ENCODE data around the gene STK17A. TPM values are rescaled to one million over a fixed set of nuclear protein-coding genes. Genes with fewer than 3 reads are reported as not detected.

The STK17A gene
- polyA plus RNA-seq, 1 donor from 2014 or later, result 7.9 TPM

DNA sequence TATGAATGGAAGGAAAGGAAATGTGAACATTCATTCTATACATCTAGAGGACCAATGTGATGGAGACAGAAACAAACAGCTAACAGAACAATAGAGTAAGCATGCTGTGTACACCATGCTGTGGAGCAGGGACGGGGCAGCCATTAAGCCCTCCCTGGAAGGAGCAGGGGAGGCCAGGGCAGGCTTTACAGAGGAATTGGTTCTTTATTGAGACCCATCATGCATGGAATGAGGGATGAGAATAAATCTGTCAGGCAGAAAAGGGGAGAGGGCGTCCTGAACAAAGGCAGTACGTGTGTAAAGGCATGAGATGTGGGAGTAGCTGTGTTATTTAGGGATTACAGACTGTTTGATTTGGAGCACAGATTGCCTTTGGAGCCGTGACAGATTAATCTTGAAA, 35.2 kb downstream of the STK17A start:
- Histone ChIP-seq H3K9ac (ENCODE audit: low read length) (no peak overlapping the region), H3K4me2 (ENCODE audit: low read length) (no peak overlapping the region), H4K20me1 (ENCODE audit: insufficient read depth) (no peaks in the 10 kb centered on the region), H3K79me2 (replicated peaks; ENCODE audit: insufficient read depth, low read length) (no peaks in the 10 kb centered on the region), H3F3A (ENCODE audit: insufficient read depth, low read length, poor library complexity, severe bottlenecking) (no peaks in the 10 kb centered on the region), H3K27me3 (ENCODE audit: insufficient read depth, low read depth, low read length) (no peaks in the 10 kb centered on the region), H3K4me3 (ENCODE audit: low read length) (no peak overlapping the region), H3K9me3 (ENCODE audit: low read length) (no peaks in the 10 kb centered on the region), H3K9me2 (ENCODE audit: insufficient read depth, low read length) (no peaks in the 10 kb centered on the region), H3K27ac (ENCODE audit: low read length) (no peak overlapping the region), H2AFZ (ENCODE audit: low read depth, low read length) (peak overlapping the region; percentile 31), H3K36me3 (ENCODE audit: insufficient read depth, low read length) (no peaks in the 10 kb centered on the region)
- TF ChIP-seq RAD21 (conservative IDR thresholded peaks at IDR 0.05), result no peak
- TF ChIP-seq, protein P1, sequence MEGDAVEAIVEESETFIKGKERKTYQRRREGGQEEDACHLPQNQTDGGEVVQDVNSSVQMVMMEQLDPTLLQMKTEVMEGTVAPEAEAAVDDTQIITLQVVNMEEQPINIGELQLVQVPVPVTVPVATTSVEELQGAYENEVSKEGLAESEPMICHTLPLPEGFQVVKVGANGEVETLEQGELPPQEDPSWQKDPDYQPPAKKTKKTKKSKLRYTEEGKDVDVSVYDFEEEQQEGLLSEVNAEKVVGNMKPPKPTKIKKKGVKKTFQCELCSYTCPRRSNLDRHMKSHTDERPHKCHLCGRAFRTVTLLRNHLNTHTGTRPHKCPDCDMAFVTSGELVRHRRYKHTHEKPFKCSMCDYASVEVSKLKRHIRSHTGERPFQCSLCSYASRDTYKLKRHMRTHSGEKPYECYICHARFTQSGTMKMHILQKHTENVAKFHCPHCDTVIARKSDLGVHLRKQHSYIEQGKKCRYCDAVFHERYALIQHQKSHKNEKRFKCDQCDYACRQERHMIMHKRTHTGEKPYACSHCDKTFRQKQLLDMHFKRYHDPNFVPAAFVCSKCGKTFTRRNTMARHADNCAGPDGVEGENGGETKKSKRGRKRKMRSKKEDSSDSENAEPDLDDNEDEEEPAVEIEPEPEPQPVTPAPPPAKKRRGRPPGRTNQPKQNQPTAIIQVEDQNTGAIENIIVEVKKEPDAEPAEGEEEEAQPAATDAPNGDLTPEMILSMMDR (IDR thresholded peaks at IDR 0.05; ENCODE audit: poor library complexity, severe bottlenecking), result no peak
- TF ChIP-seq POLR2AphosphoS5 (IDR thresholded peaks at IDR 0.05), result no peak
- TF ChIP-seq SMC3 (conservative IDR thresholded peaks at IDR 0.05; ENCODE audit: poor library complexity), result no peak
- no peak for TF ChIP-seq TAF1 (IDR thresholded peaks at IDR 0.05; ENCODE audit: low read depth)
- TF ChIP-seq EP300 (conservative IDR thresholded peaks at IDR 0.05; ENCODE audit: poor library complexity, severe bottlenecking), result no peak
- TF ChIP-seq, protein P2, sequence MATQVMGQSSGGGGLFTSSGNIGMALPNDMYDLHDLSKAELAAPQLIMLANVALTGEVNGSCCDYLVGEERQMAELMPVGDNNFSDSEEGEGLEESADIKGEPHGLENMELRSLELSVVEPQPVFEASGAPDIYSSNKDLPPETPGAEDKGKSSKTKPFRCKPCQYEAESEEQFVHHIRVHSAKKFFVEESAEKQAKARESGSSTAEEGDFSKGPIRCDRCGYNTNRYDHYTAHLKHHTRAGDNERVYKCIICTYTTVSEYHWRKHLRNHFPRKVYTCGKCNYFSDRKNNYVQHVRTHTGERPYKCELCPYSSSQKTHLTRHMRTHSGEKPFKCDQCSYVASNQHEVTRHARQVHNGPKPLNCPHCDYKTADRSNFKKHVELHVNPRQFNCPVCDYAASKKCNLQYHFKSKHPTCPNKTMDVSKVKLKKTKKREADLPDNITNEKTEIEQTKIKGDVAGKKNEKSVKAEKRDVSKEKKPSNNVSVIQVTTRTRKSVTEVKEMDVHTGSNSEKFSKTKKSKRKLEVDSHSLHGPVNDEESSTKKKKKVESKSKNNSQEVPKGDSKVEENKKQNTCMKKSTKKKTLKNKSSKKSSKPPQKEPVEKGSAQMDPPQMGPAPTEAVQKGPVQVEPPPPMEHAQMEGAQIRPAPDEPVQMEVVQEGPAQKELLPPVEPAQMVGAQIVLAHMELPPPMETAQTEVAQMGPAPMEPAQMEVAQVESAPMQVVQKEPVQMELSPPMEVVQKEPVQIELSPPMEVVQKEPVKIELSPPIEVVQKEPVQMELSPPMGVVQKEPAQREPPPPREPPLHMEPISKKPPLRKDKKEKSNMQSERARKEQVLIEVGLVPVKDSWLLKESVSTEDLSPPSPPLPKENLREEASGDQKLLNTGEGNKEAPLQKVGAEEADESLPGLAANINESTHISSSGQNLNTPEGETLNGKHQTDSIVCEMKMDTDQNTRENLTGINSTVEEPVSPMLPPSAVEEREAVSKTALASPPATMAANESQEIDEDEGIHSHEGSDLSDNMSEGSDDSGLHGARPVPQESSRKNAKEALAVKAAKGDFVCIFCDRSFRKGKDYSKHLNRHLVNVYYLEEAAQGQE (IDR thresholded peaks at IDR 0.05; ENCODE audit: borderline replicate concordance), result no peak
- no peak for TF ChIP-seq MXI1 (conservative IDR thresholded peaks at IDR 0.05; ENCODE audit: poor library complexity, severe bottlenecking)
- TF ChIP-seq EZH2 (IDR thresholded peaks at IDR 0.05; ENCODE audit: borderline replicate concordance, insufficient read depth, low read length, poor library complexity, severe bottlenecking), result no peak

DNA sequence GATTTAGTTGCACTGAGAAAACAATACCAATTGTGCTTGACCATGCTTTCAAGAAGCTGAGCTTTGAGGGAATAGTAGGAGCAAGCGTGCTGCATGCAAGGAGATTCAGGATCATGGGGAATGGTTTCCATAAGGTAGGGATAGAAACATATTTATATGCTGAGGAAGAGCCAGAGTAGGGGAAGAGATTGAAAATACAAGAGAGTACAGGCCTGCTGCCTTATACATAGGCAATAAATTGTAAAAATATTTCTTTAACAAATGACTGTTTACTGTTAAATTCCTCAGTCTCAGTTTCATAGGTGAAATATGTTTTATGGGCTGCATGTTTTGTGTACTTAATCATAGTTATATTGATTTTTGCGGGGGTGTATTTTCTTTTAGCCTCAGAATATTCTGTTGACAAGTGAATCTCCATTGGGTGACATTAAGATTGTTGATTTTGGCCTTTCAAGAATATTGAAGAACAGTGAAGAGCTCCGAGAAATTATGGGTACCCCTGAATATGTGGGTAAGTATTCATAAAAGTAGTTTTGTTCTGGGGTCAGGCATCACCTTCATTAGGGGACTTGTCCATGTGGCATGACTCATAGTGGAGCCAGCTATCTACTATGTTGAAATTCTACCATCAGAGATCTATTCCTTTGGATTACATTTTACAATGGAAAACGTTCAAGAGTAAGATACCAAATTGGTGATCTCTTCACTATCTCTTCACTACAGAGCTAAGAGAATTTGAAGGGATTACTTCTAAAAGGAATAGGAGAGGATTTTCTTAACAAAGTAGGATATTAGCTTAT, 36.5 kb downstream of the STK17A start:
- H3K4me2 ChIP-seq (ENCODE audit: low read length), result no peak overlapping the region
- H4K20me1 ChIP-seq (ENCODE audit: insufficient read depth), result no peaks in the 10 kb centered on the region
- TF ChIP-seq POLR2AphosphoS5 (IDR thresholded peaks at IDR 0.05) (no peak), MXI1 (conservative IDR thresholded peaks at IDR 0.05; ENCODE audit: poor library complexity, severe bottlenecking) (no peak), EZH2 (IDR thresholded peaks at IDR 0.05; ENCODE audit: borderline replicate concordance, insufficient read depth, low read length, poor library complexity, severe bottlenecking) (no peak), RAD21 (conservative IDR thresholded peaks at IDR 0.05) (no peak), EP300 (conservative IDR thresholded peaks at IDR 0.05; ENCODE audit: poor library complexity, severe bottlenecking) (no peak), SMC3 (conservative IDR thresholded peaks at IDR 0.05; ENCODE audit: poor library complexity) (no peak), TAF1 (IDR thresholded peaks at IDR 0.05; ENCODE audit: low read depth) (no peak)
- TF ChIP-seq, protein P1 (IDR thresholded peaks at IDR 0.05; ENCODE audit: poor library complexity, severe bottlenecking), result no peak
- TF ChIP-seq, protein P2 (IDR thresholded peaks at IDR 0.05; ENCODE audit: borderline replicate concordance), result no peak

More for the DNA sequence above, 36.5 kb downstream of the STK17A start:
- Histone ChIP-seq H3K9me3 (ENCODE audit: low read length) (no peaks in the 10 kb centered on the region), H3K27ac (ENCODE audit: low read length) (no peak overlapping the region), H3K9me2 (ENCODE audit: insufficient read depth, low read length) (no peaks in the 10 kb centered on the region), H3K79me2 (replicated peaks; ENCODE audit: insufficient read depth, low read length) (no peaks in the 10 kb centered on the region), H3K36me3 (ENCODE audit: insufficient read depth, low read length) (no peaks in the 10 kb centered on the region), H3K4me3 (ENCODE audit: low read length) (no peak overlapping the region), H3K9ac (ENCODE audit: low read length) (no peak overlapping the region), H3F3A (ENCODE audit: insufficient read depth, low read length, poor library complexity, severe bottlenecking) (no peaks in the 10 kb centered on the region), H3K27me3 (ENCODE audit: insufficient read depth, low read depth, low read length) (no peaks in the 10 kb centered on the region), H2AFZ (ENCODE audit: low read depth, low read length) (no peak overlapping the region)
